ENCODE data around the gene ST3GAL6.
A peak's percentile ranks its signal among the peaks of the same experiment; 100 is the strongest.

Gene ST3GAL6

GRCh38 chr3:98731720-98732285, 31.3 kb upstream of the ST3GAL6 start:
- no peak overlapping the region for H3K4me3 ChIP-seq (IDR thresholded peaks at IDR 0.05; ENCODE audit: insufficient read depth, low read depth, low read length)
- H3K27ac ChIP-seq = peak overlapping the region; percentile 89
- peaks cover 49% of the 10 kb centered on the region for H3K4me1 ChIP-seq (ENCODE audit: low read depth, poor library complexity, severe bottlenecking)
- peaks cover 54% of the 10 kb centered on the region for H3K79me2 ChIP-seq (ENCODE audit: insufficient read depth, low read depth)
- peak overlapping the region; percentile 74 for H2AFZ ChIP-seq (ENCODE audit: low read depth)
- no peaks in the 10 kb centered on the region for H3K36me3 ChIP-seq (ENCODE audit: insufficient read depth)
- peak overlapping the region; percentile 55 for H3K4me2 ChIP-seq
- no peaks in the 10 kb centered on the region for H3K27me3 ChIP-seq (ENCODE audit: insufficient read depth, low read depth)
- TF ChIP-seq CTCF (conservative IDR thresholded peaks at IDR 0.05; ENCODE audit: low read depth, low read length) = no peak
- no peaks in the 10 kb centered on the region for H4K20me1 ChIP-seq (ENCODE audit: insufficient read depth)
- H3K9ac ChIP-seq = peak overlapping the region; percentile 89; the same call in 1 of the 2 replicates

DNA sequence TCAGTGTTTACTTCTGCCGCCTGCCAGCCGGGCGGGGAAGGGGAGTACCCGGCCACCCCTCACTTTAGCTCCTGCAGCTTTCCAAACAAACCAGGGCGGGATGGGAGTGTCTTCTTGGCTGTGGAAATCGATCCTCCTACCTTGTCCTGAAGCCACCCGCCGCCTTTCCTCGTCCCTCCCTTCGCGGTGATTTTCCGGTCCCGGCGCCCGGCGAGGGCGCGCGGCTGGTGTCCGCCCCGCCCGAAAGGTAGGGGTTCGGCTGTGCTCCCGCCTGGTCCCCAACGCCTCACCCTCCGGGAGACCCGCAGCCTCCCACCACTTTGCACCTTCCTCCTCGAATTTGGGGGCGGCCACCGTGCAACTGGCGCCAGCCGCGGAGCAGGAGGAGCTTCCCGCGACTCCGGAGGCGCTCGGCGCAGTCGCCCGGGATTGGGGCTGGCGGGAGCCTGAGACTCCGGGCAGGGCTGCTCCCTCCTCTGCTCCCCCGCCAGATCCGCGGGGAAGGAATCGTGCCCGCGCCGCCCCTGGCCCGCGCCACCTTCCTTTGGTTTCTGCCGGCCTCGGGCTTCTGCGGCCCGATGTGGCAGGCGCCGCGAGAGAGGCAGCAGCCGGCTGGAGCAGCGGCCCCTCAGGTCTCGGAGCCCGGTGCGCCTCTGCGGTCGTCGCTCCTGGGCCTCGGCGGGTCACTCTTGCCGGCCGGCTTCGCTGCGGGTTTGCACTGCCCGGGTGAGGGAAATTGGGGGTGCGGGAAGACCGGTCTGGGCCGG, 30.7 kb upstream of the ST3GAL6 start:
- peak overlapping the region; percentile 69 for H3K4me2 ChIP-seq
- H2AFZ ChIP-seq (ENCODE audit: low read depth) = peak overlapping the region; percentile 74
- peak overlapping the region; percentile 32 for H3K4me3 ChIP-seq (IDR thresholded peaks at IDR 0.05; ENCODE audit: insufficient read depth, low read depth, low read length)
- H3K79me2 ChIP-seq (ENCODE audit: insufficient read depth, low read depth) = peaks cover 60% of the 10 kb centered on the region
- no peaks in the 10 kb centered on the region for H3K27me3 ChIP-seq (ENCODE audit: insufficient read depth, low read depth)
- no peaks in the 10 kb centered on the region for H3K36me3 ChIP-seq (ENCODE audit: insufficient read depth)
- no peaks in the 10 kb centered on the region for H4K20me1 ChIP-seq (ENCODE audit: insufficient read depth)
- H3K9ac ChIP-seq = peak overlapping the region; percentile 89
- no peak for TF ChIP-seq CTCF (conservative IDR thresholded peaks at IDR 0.05; ENCODE audit: low read depth, low read length)
- H3K27ac ChIP-seq = peak overlapping the region; percentile 89
- H3K4me1 ChIP-seq (ENCODE audit: low read depth, poor library complexity, severe bottlenecking) = peaks cover 55% of the 10 kb centered on the region

DNA sequence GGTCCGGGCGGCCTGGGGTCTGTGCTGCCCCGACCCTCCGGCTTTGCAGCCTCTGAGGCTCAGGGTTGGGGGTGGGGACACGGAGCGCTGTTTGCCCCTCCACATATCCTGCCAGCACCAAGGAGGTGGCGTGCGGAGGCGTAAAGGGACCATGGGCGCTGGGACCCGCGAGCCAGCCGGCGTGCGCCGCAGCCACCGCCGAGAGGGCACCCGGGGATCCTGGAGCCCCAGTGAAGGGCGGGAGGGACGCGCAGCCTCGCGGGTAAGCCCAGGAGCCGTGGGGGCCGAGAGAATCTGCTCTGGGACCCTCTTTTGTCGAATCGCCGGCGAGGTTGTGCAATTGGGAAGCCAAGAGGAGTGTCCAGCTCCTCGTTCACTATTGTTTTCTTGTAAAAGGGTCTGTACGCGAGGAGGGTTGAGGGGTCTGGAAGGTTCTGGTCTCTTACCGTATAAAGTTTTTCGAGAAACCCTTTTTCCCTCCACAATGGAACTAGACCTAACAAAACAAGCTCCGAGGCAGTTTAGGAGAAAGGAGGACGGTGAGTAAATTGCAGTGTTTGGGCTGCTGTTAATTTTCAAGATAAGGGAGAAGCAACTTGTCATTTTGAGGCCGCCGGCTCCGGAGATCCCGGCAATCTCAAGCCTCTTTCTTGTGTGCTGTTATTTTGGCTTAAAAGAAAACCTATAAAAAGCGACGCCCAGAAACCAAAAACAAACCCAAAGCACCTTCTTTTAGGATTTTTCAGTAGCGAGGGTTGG, 29.9 kb upstream of the ST3GAL6 start:
- peak overlapping the region; percentile 89 for H3K9ac ChIP-seq

More for the DNA sequence above, 29.9 kb upstream of the ST3GAL6 start:
- Histone ChIP-seq H3K79me2 (ENCODE audit: insufficient read depth, low read depth) (peaks cover 66% of the 10 kb centered on the region), H3K4me3 (IDR thresholded peaks at IDR 0.05; ENCODE audit: insufficient read depth, low read depth, low read length) (peak overlapping the region; percentile 88), H4K20me1 (ENCODE audit: insufficient read depth) (no peaks in the 10 kb centered on the region), H2AFZ (ENCODE audit: low read depth) (peak overlapping the region; percentile 74), H3K36me3 (ENCODE audit: insufficient read depth) (no peaks in the 10 kb centered on the region), H3K4me1 (ENCODE audit: low read depth, poor library complexity, severe bottlenecking) (peaks cover 62% of the 10 kb centered on the region), H3K27me3 (ENCODE audit: insufficient read depth, low read depth) (no peaks in the 10 kb centered on the region), H3K27ac (peak overlapping the region; percentile 89), H3K4me2 (peak overlapping the region; percentile 69)
- TF ChIP-seq CTCF (conservative IDR thresholded peaks at IDR 0.05; ENCODE audit: low read depth, low read length) = no peak
